Middle frontal gyrus (tissue), 1 donor: ENCODE results near the gene CD69.

Experiments used
- DNase-seq: peaks from one replicate; pipeline ENCODE4 v3.0.0-alpha.2; 2015; ENCODE audit warnings: low spot score; ENCODE audit errors: extremely low spot score

CD69 gene

DNA sequence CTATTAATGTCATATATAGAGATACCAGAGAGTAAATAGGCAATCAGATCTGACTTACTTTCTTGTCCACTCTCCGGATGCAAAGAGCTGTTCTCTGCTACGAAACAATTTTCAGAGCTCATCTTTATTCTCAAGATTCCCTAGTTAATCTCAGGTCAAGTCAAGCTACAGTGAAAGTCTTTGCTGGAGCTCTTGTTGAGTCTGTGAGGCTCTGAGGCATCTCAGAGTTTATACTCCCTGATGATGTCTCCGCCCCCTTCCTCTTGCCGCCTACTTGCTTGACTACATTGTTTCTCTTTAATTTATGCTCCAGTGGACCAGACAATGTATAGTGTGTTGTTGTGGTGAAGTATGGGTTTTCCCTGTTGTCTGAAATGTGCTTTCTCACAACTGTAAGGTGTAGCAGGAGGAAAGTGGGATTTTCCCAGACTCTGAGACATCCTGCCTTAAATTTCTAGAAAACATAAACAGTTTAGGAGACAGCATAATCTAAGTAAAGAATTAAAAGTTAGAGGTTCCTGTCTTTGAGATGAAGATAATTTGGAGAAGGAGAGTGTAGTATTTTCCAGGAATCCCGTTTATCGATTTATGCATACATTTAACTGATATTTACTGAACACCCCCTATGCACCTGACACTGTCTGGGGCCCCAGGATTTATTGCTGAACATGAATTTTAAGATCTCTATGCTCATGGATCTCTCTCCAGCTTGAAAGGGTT, at the start of gene CD69:
CD69 (minus strand) TSS at position 203 of the 720 bp plus-strand sequence; CDS start at position 122, 81 bp downstream.
- no peak for DNase-seq

DNA sequence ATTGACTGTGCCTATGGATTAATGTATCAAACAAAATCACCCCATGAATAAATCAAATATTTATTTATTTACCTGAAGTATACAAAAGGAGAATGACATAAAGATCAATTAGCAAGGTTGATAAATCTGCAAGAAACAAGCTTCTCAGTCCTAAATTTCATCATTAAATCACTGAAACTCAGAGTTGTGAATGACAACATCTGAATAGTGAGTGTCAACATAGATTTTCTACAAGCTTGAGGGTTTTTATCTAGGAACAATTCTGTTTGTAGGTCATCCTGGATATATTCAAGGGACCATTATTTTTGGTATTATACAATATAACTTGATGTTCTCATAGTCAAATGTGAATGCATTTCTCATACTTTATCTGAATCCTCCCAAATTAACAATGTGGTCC, 49.2 kb upstream of the CD69 start:
- DNase-seq, result no peak

DNA sequence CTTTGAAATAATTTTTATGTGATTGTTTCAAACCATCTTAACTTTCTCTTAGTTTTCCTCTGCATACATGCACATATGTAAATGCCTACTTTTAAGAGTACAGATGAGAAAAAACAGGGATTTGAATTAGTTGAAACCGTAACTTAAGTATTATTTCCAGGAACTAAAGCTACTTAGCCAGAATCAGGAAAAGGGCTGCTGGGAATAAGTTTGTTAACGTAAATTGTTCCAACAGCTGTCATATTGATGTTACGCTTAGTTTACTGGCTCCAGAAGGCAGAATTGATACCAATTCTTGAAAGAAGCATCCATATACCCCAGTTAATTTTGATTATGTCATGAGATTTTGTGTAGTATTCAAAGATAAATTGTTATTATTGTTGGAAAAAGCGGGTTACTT, 48.6 kb upstream of the CD69 start:
- no peak for DNase-seq

DNA sequence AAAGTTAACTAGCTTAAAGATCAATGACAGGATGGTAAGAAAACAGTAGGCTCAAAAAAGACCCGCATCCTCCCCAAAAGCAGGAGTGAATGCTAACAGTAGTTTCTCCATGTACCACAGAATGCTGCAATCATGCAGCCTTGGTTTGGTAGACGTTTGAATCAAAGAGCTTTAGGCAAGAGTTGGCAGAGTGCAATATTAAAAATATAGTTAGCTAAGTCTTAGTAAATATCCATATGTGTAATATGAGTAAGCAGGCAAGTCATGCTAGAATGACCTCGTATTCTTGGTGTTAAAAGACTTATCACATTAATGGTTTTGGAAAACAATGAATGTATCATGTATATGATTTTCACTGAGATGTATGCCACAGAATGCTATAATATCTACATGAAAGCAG, 47.8 kb upstream of the CD69 start:
- no peak for DNase-seq

DNA sequence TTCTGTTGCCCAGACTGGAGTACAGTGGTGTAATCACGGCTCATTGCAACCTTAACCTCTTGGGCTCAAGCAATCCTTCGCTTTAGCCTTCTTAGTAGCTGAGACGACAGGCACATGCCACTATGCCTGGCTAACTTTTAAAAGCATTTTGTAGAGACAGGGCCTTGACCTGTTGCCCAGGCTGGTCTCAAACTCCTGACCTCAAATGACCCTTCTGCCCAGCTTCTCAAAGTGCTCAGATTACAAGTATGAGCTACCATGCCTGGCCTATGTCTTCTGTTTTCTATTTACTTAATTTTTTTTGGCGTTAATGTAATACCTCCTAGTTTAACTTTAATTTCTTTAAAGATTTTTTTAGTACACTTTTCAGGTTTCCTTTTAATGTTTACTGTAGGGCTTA, 46.0 kb upstream of the CD69 start:
- DNase-seq, result no peak

DNA sequence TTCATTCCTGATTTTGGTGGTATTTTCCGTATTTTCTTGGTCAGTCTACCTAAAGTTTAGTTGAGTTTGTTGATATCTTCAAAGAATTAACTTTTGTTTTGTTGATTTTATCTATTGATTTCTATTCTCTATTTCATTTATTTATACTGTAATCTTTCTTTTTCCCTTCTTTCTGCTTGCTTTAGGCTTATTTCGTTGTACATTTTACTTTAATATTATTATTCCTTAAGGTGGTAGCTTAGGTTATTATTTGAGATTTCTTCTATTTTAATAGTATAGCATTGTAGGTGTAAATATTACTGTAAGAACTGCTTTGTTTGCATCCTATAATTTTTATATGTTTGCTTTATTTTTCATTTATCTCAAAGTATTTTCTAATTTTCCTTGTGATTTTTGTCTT, 45.2 kb upstream of the CD69 start:
- no peak for DNase-seq

DNA sequence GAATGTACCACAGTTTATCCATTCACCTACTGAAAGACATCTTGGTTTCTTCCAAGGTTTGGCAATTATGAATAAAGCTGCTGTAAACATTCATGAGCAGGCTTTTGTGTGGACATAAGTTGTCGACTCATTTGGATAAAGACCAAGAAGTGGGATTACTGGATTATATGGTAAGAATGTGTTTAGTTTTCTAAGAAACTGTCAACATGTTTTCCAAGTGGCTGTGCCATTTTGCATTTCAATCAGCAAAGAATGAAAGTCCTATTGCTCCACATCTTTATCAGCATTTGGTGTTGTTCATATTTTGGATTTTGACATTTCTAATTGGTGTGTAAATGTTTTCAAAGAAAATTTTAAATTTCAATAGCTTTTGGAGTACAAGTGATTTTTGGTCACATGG, 39.3 kb upstream of the CD69 start:
- no peak for DNase-seq

DNA sequence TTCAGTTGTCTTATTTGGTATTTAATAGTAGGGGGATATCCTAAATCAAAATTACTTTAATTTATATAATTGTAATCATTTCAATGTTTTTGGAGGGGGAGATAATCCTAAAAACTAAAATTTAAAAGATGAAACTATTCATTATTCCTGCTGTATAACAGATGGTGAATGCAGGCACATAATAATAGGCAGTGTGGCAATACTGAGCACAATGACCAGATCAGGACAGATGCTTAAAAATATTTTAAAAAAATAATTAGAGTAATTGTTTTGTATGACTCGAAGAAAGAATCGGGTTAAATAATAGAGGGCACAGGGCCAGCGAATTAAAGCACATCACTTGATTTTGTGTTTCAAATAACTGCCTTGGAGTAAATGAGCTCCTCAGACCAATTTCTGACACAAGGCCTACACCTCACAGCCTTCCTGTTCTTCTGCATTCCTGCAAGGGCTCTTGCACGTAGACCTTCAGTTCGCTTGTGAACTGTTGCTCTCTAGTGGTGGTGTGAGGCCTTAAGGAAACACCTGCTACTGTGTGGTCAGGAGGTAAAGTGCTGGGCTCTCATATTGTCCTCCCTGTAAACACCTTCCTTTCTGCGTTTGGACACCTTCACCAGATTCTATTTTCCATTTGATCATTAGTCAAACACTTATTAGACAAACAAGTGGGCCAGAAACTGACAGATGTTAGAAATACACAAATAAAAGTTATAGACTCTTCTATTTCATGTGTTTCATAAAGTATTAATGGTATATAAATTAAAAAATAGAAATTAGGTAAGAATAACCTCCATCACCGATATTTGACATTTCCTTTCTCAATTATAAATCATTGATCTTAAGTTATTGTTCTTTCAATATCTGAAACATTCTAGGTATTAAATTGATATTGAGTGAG, 37.3 kb upstream of the CD69 start:
- no peak for DNase-seq

DNA sequence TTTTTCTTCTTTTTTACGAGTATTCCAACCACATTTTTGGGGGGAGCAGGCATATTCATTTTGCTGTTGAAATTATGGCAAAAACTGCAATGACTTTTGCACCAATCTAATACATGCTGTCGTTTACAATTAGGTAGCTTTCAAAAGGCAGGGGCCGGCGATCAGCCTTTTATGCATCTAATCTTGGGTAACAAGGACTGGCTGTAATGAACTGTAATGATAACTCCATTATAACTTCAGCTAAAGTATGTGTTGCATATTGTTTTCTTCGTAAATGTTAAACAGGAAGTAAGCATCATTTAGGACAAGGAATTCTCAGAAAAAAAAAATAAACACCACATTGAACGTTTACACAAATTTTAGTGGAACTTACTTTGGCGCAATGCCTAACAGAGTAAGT, 36.3 kb upstream of the CD69 start:
- no peak for DNase-seq

DNA sequence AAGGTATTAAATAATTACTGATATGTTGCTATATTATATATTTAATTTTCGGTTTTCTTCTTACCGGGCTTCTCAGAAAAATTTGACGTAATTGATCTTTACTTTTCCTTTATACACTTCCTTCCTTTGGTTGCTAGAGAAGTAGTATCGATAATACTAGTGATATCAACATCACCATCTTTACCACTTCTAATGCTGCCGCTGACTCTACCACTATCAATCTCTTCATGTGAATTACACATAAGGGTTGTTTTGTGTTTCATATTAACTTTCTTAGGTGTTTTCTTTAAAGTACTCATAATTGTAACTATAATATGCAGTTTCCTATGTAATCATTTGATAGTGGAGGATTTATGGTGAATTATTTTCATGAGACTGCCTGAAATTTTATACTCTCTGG, 35.6 kb upstream of the CD69 start:
- DNase-seq, result no peak

DNA sequence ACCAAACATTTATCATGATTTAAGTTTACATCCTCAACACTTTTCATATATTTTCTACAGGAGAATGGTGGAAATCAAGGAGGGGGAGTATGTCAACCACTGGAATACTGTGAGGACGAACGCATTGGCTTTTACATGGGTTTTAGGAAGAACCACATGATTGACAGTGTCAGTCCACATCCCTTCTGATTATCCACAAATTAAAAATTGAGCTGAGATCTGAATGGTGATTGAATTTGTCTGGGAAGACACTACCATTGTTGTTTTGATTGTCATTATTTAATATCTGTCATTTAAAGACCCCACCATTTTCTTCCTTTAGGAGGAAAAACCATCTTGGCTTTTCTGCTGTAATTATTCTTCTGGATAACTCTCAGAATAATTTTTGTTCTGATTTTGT, 35.2 kb upstream of the CD69 start:
- no peak for DNase-seq

DNA sequence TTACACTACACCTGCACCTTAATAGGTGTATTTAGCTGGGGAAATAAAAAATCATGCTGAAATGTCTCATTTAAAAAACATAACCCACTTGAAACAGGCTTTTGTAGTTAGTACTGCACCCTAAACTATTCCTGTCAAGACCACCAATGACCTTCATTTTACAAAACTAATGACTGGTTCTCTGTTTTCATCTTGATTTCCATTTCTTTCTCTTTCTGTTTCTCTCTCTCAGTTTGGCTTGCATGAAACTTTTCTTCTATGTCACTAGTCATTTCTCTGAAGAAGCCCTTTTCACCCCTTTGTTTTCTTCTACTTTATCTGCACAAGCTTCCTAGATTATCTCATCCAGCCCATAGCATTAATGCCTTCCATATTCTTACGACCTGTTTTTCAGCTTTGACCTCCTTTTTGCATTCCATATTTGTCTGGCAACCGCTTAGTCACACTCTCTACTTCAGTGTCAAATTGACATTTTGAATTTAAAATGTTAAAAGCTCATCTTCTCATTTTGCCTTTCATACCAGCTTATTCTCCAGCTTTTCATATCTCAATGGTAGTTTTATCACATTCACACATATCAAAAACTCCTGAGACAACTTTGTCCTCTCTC, 33.9 kb upstream of the CD69 start:
- DNase-seq, result no peak

DNA sequence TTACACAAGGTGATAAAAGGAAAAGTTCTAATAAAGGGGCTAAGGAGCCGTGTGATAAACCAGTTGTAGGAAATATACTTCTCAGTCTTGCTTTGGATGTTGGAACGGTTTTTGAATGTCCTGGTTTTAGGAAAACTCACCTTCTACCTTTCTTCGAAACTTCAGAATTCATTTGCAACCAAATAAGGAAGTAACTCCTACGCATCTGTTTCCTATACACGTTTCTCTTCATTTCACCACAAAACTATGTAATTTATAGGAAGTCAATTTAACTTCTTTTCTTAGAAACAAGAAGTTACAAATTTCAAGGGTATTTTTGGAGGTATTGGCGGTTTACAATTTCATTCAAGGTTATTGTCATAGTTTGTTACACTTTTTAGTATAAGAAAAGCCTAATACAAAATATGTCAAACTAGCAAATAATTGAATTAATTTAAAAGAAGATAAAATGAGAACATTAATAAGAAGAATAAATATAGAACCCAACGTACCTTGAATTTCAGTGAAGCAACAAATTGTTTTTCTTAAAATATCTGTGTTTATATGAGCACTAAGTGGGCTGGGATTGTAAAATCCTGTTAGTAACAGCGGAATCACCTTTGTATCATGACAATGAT, 33.2 kb upstream of the CD69 start:
- no peak for DNase-seq

DNA sequence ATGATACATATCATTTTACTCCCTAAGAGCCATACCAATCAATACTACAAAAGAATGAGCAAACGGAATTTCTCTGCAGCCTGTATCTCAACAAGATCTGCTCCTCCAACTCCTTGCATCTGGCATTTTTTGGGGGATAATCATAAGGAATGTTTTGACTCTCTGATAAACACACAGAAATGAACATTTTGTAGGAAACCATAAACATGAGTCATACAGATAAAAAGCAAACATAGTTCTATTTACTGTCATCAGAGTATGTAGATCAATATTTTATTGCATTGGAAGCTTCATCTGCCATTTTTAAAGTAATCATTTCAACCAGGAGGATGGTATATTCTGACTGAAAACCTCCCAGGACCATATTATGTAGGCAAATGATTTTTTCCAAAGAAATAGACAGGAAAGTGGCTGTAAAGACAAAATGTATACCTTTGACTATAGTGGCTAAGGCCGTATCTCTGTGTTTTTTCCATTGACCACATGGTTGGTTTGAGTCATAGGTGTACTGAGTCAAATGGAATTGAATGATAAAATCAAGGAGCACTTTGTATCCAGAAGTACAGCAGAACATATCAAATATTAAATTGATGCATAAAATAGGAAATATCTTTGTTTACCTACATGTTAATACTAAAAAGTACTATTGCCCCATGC, 32.4 kb upstream of the CD69 start:
- DNase-seq, result no peak

DNA sequence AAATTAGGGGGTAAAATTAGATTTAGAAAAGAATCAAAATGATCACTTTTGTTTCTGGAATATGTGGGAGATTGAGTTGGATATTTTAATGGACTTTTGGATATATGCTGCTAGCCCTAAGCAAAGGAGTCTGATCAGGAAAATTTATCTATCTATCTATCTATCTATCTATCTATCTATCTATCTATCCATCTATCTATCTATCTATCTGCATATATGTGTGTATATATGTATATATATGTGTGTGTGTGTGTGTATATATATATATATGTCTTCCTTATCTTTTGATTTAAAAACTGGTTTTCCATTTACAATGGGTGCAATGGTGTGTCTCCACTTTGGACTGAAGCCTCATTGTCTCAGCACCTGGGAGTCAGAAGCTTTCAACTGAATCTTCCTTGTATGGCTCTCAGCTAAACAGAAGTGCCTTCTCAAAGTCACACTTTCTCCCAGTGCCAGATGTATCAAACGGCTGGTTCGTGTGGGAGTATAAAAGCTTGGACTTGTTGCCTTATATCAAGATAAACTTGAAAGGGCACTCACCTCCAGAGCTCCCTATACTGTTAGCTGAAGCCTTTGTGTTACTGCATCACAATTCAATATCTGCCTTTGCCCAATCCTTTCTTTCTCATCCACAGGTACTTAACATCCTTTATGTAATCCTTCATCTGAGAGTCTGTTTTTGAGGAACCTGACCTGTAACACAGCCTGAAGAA, 31.6 kb upstream of the CD69 start:
- no peak for DNase-seq

DNA sequence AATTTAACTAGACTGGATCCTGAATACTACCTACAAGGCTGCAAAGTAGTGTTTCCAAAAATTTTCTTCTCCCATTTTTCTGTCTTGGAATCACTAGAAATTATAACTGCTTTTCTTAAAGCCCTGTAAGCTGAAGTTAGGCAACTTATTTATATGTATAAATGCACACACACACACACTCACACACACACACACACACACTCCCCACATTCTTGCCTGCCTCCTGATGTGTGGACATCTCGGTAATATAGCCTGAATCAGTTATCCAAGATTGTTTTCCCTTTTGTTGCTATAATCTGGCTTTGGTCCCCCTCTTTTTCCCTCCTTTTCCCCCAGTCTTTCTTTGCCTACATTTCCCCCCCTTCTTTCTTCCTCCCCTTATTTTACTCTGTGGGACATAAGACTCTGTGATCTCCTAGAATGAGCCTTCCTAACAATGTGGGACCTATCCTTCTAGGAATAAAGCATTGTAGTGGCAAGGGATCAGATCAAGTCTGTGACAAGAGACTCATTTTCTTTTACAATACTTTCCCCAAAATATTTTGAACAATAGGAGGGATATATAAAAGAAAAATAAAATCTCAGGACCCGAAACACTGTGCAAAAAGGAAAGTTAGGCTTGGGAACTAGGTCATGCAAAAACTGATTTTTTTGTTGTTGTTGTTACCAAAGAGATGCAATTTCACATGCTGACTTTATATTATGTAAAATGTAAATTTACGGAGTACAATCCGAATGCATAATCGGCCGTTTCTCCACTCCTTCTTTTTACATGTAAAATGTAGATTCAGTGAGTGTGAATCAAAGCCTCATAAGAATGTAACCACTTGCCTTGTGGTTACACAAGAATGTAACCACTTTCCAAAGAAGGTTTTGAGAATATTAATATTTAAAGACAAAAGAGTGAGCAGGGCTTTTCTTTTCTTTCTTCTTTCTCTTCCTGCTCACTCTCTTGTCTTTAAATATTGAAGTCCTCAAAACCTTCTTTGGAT, 26.3 kb upstream of the CD69 start:
- no peak for DNase-seq

DNA sequence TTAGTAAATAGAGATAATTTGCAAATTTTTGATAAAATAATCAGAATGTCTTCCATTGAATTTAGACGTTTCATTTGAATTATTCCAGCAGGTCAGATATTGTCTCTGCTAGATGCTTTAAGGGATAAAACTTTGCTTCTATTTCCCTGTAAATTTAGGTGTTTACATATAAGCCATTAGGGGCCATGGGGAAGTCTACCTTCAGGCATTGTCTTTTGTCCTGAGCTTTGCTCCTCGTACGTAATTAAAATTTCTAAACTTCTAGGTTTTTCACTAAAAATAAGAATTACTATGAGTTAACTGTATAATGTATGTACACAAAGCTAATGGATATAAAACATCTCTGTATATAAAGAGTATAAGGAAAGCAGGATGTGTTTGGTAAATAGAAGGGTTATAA, 24.1 kb upstream of the CD69 start:
- no peak for DNase-seq

DNA sequence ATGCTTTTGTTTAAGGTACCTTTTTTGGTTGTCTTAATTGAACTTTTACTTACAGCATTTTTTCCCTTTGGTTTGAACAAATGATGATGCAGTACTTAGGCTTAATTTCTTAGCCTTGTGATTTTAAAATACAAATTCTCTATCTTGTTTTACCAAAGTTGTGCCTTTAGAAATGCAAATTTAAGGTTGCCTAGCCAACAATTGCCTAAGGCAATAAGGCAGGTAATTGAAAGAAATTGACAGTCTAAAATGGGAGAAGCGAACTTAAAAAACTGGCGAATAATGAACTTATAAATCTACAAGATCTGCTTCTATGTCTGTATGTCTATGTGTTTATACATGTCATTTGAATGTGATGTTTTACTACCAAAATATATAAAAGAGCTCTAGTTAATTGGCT, 23.6 kb upstream of the CD69 start:
- DNase-seq, result no peak

DNA sequence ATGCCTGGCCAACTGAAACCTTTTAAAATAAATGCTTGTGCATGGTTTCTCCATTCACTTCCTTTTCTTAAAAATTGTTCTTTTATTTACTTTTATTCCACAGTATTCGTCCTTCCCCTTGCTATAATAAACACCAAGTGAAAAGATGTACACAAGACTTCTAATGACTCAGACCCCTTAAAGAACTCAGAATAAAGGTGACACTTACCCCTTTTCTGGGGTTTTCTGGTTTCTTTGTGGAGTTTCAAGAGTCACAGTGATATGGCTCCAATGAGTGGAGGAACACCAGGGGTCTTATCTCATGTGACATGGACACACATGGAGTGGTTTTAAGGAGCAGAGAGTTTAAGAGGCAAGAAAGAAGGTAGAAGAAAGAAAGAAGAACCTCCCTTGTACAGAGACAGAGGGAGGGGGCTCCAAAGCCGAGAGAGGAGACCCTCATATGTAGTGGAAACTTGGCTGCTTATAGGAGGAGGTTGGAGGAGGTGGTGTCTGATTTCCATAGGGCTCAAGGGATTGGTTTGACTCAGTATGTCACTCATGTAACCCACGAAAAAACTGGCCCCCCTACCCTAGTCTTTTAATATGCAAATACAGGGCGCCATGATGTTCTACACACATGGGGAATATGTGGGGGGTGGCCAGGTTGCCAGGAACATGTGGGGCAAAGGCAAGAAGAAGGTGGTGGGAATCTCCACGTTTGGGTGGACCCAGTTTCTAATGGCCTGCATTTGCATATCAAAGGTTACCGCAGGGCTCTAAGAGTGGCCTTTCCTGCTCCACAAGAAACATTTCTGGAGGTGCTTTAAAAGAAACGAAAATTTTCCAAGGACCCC, 22.1 kb upstream of the CD69 start:
- no peak for DNase-seq
